ENCODE measurements around the gene HEXD.
"Not testable (repeated sequence)": the region's sequence is repeated elsewhere in the genome, so short reads cannot be mapped to it uniquely, and the experiment has no call there.

HEXD gene

DNA sequence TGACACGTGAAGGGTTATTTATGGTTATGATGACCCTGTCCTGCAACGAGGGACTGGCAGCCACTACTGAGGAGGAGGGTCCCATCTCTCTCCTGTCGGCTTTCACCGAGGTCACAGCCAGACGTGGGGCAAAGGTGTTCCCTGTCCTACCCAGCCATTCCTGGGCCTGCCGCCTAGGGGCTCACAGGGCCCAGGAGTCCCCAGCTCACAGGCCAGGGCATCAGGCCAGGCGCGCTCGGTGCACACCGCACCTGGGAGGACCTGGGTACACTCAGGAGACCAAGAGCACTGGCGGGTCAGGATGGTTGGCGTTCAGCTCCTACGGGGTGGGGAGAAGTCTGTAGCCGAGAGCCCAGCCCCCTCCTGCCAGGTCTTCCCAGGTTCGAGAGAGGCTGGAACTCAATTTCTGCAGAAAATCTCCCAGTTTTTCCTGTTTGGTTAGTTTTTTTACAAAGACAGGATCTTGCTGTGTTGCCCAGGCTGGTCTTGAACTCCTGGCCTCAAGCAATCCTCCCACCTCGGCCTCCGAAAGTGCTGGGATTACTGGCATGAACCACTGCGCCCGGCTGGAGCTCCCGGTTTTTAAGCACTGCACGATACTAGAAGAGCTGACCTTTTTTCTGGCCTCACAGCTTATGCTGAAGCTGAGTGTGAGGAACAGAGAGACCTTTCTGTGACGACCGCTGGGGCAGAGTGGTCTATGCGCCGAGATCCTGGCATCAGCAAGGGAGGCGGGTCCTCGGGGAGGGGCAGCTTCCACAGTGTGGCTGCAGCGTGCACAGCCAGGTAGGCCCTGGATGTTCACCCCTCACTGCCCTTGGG, 24.7 kb downstream of the HEXD start:
- no peak for DNase-seq

- no peak for DNase-seq
Observed at GRCh38 chr17:82443465-82444283, 25.5 kb downstream of the HEXD start.

DNA sequence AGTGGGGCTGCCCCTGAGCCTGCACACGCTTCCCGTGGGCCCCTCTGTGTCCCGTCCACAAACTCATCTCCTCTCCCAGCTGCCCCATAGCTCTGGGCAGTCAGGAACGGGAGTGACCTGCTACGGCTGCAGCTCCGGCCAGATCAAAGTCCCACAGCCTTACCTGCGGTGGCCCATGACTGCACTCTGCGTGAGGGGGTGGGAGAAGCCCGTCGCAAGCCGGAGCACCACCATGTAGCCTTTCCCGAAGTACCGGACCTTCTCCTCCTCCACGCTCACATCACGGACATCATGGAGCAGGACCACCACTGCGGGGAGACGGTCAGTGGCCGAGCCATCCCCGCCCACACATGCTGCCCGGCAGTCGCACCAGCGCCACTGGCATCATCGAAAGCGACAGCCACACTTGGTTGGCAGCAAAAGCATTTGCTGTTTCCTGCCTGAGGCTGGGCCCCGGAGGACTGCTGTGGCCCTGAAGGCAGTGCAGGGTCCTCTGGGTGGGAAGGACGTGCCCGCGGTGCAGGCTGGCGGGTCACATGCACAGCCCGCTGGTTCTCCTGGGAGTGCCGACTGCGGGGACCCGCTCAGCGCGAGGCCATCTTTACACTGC, 26.2 kb downstream of the HEXD start:
- no peak for DNase-seq

- no peak for DNase-seq
Observed at GRCh38 chr17:82444941-82445521, 26.9 kb downstream of the HEXD start.

- DNase-seq, result no peak
Observed at GRCh38 chr17:82445542-82445941, 27.4 kb downstream of the HEXD start.

DNA sequence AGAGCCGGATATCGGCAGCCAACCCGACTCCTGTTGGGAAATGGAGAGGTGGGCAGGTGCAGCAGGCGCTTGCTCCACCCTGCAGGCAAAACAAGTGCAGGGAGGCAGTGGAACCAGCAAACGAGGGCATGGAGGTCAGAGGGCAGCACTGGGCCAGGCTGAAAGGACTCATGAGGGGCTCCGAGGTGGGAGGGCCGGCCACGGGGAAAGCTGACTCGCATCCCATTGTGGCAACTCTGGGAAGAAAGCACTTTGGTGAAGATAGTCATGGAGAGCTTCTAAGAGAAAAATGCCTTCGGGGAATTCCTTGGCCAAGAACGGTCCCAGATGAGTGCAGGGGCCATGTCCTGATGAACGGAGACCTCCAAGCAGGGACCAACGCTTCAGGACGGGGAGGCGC, 28.0 kb downstream of the HEXD start:
- no peak for DNase-seq

- DNase-seq, result no peak
Observed at GRCh38 chr17:82446649-82447048, 28.5 kb downstream of the HEXD start.

DNA sequence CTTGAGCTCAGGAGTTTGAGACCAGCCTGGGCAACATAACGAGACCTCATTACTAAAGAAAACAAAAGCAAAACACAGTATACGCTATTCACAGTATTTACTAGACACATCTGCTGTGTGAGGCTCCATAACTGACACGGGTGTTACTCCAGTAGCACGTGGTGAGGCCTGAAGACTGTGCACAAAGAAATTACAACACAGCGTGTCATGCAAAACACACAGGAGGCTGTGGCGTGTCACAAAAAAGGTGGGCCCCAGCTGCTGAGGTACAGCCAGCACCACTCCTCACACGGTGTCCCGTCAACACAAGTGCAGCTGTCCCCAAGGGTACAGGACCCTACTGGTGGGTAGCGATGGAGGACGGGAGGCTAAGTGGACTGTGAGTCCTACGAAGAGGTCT, 29.7 kb downstream of the HEXD start:
- DNase-seq, result no peak

- DNase-seq, result peak; percentile 82
Observed at GRCh38 chr17:82449131-82449882, 31.2 kb downstream of the HEXD start.

- no peak for DNase-seq
Observed at GRCh38 chr17:82449883-82450356, 31.8 kb downstream of the HEXD start.

- DNase-seq, result peak; percentile 65
Observed at GRCh38 chr17:82450357-82451106, 32.4 kb downstream of the HEXD start, which contains the start of gene CYBC1. CYBC1 (minus strand) TSS chr17:82450752; CDS start chr17:82449254, 1,498 bp downstream.

DNA sequence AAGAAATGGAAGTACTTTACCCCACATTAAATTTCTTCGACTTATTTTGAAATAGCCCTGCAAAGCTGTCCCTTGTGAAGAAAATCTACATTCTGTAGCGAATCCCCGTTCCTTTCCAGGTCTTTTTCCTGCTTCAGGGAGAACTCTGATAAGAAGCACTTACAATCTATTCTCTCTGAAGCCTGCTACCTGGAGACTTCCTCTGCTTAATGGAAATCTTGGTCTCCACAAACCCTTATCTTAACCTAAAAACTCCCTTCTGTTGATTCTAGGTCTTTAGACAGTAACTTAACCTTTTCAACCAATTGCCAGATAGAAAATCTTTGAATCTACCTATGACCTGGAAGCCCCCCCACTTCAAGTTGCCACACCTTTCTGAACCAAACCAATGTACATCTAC, 34.0 kb downstream of the HEXD start:
- DNase-seq, result no peak

GRCh38 chr17:82453151-82453550, 35.0 kb downstream of the HEXD start:
- not testable (repeated sequence) for DNase-seq

DNA sequence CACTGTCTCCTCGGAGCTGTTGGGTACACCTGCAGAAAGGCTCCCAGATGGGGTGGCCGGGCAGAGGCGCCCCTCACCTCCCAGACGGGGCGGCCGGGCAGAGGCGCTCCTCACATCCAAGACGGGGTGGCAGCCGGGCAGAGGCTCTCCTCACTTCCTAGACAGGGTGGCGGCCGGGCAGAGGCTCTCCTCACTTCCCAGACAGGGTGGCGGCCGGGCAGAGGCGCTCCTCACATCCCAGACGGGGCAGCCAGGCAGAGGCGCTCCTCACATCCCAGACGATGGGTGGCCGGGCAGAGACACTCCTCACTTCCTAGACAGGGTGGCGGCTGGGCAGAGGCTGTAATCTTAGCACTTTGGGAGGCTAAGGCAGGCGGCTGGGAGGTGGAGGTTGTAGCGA, 35.6 kb downstream of the HEXD start:
- not testable (repeated sequence) for DNase-seq

GRCh38 chr17:82457073-82457928, 39.2 kb downstream of the HEXD start:
- no peak for DNase-seq

DNA sequence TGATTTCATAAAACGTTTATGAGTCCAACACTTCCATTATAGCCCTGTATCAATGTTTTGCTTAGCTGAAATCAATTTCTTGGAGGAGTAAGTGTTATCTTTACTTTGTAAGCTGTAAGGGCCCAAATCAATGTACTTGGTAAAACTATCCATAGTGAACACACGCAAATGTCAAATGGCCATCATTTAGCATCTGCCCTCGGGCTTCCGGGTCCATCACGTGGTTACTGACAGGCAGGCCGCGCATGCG, 39.7 kb downstream of the HEXD start:
- peak; percentile 82 for DNase-seq

GRCh38 chr17:82458179-82458884, 40.2 kb downstream of the HEXD start, which contains the start of gene NARF:
NARF (plus strand) TSS chr17:82458741; CDS start chr17:82458804, 63 bp downstream.
- DNase-seq, result peak; percentile 96

GRCh38 chr17:82458885-82459424, 40.8 kb downstream of the HEXD start:
- no peak for DNase-seq

GRCh38 chr17:82459936-82460335, 41.8 kb downstream of the HEXD start:
- not testable (repeated sequence) for DNase-seq

Measured in NCI-H1436 treated with DMSO at 0.1 percent for 48 hours (cell line).